Duodenal mucosa (tissue), 2 donors: ENCODE results near the gene NAB2.

Source experiments
- H3K27ac ChIP-seq: one replicate; pipeline ENCODE4 v1.7.0; 2013; ENCODE audit warnings: low read depth, low read length
- H3K27me3 ChIP-seq, 2 donors: one replicate each; pipeline ENCODE4 v1.7.0; 2013; ENCODE audit warnings: low read length in 2 of 2, control low read depth in 1 of 2; ENCODE audit not compliant: insufficient read depth in 2 of 2, control insufficient read depth in 1 of 2
- H3K36me3 ChIP-seq, 2 donors: one replicate each; pipeline ENCODE4 v1.7.0; 2013; ENCODE audit warnings: low read length in 2 of 2, control low read depth in 1 of 2; ENCODE audit not compliant: insufficient read depth in 2 of 2, control insufficient read depth in 1 of 2
- H3K4me1 ChIP-seq, 2 donors: one replicate each; pipeline ENCODE4 v1.7.0; 2013; ENCODE audit warnings: low read length in 2 of 2, control low read depth in 1 of 2; ENCODE audit not compliant: insufficient read depth in 2 of 2, control insufficient read depth in 1 of 2
- H3K4me3 ChIP-seq, 2 donors: one replicate each; pipeline ENCODE4 v1.7.0; 2013; ENCODE audit warnings: low read length in 2 of 2, low read depth in 1 of 2
- H3K9ac ChIP-seq, 2 donors: one replicate each; pipeline ENCODE4 v1.7.0; 2013; ENCODE audit warnings: low read length in 2 of 2, low read depth in 1 of 2
- H3K9me3 ChIP-seq, 2 donors: one replicate each; pipeline ENCODE4 v1.7.0; 2013; ENCODE audit warnings: low read length in 2 of 2, control low read depth in 1 of 2; ENCODE audit not compliant: control insufficient read depth in 1 of 2

The NAB2 gene

GRCh38 chr12:57088354-57089270 is at the start of gene NAB2:
Gene NAB2 (plus strand): TSS chr12:57089114. CDS start chr12:57089272, 158 bp downstream.
- H3K27me3 ChIP-seq: no peaks in the 10 kb centered on the region
- H3K9me3 ChIP-seq: no peaks in the 10 kb centered on the region
- peak within 1 kb of the TSS; percentile 97 for H3K27ac ChIP-seq
- peak within 1 kb of the TSS; percentile 79 to 89 for H3K9ac ChIP-seq
- peak within 1 kb of the TSS; percentile 84 to 86 for H3K4me3 ChIP-seq
- peaks cover 0 to 11% of the 10 kb centered on the region in 2 donors for H3K36me3 ChIP-seq
- H3K4me1 ChIP-seq: peaks cover 28 to 43% of the 10 kb centered on the region in 2 donors

GRCh38 chr12:57040211-57040610 is 48.7 kb upstream of the NAB2 start:
- H3K27me3 ChIP-seq: no peaks in the 10 kb centered on the region
- no peak overlapping the region for H3K4me3 ChIP-seq
- H3K4me1 ChIP-seq: peaks cover 0 to 4% of the 10 kb centered on the region in 2 donors
- peaks cover 55 to 93% of the 10 kb centered on the region in 2 donors for H3K36me3 ChIP-seq
- no peak overlapping the region for H3K27ac ChIP-seq
- H3K9ac ChIP-seq: no peak overlapping the region
- H3K9me3 ChIP-seq: no peaks in the 10 kb centered on the region

- H3K9me3 ChIP-seq: no peaks in the 10 kb centered on the region
- no peak overlapping the region for H3K9ac ChIP-seq
- H3K4me1 ChIP-seq: peaks cover 0 to 8% of the 10 kb centered on the region in 2 donors
- H3K4me3 ChIP-seq: no peak overlapping the region
- H3K27ac ChIP-seq: no peak overlapping the region
- peaks cover 54 to 93% of the 10 kb centered on the region in 2 donors for H3K36me3 ChIP-seq
- H3K27me3 ChIP-seq: no peaks in the 10 kb centered on the region
Observed at GRCh38 chr12:57040750-57041149, 48.2 kb upstream of the NAB2 start.

GRCh38 chr12:57042695-57043094 is 46.2 kb upstream of the NAB2 start:
- Histone ChIP-seq H3K9ac (no peak overlapping the region), H3K4me1 (peaks cover 14 to 15% of the 10 kb centered on the region in 2 donors), H3K27ac (no peak overlapping the region), H3K9me3 (no peaks in the 10 kb centered on the region), H3K4me3 (no peak overlapping the region), H3K36me3 (peaks cover 49 to 90% of the 10 kb centered on the region in 2 donors), H3K27me3 (no peaks in the 10 kb centered on the region)

- Histone ChIP-seq H3K9ac (no peak overlapping the region), H3K27me3 (no peaks in the 10 kb centered on the region), H3K9me3 (no peaks in the 10 kb centered on the region), H3K4me3 (no peak overlapping the region), H3K4me1 (peaks cover 20% of the 10 kb centered on the region in 2 donors), H3K36me3 (peaks cover 38 to 75% of the 10 kb centered on the region in 2 donors), H3K27ac (no peak overlapping the region)
Observed at GRCh38 chr12:57044468-57044867, 44.4 kb upstream of the NAB2 start.

GRCh38 chr12:57044889-57045288 is 44.0 kb upstream of the NAB2 start:
- H3K36me3 ChIP-seq: peaks cover 37 to 71% of the 10 kb centered on the region in 2 donors
- H3K4me1 ChIP-seq: peaks cover 20% of the 10 kb centered on the region in 2 donors
- no peak overlapping the region for H3K9ac ChIP-seq
- no peaks in the 10 kb centered on the region for H3K27me3 ChIP-seq
- H3K9me3 ChIP-seq: no peaks in the 10 kb centered on the region
- H3K4me3 ChIP-seq: no peak overlapping the region
- no peak overlapping the region for H3K27ac ChIP-seq

- Histone ChIP-seq H3K36me3 (peaks cover 30 to 58% of the 10 kb centered on the region in 2 donors), H3K9ac (no peak overlapping the region), H3K27me3 (no peaks in the 10 kb centered on the region), H3K4me3 (peak overlapping the region in 1 of 2 donors; percentile 93), H3K4me1 (peaks cover 21 to 29% of the 10 kb centered on the region in 2 donors), H3K9me3 (no peaks in the 10 kb centered on the region), H3K27ac (no peak overlapping the region)
Observed at GRCh38 chr12:57046086-57046791, 42.7 kb upstream of the NAB2 start.

GRCh38 chr12:57046947-57047890 is 41.7 kb upstream of the NAB2 start:
- Histone ChIP-seq H3K9me3 (no peaks in the 10 kb centered on the region), H3K36me3 (peaks cover 23 to 49% of the 10 kb centered on the region in 2 donors), H3K4me3 (peak overlapping the region; percentile 88 to 93), H3K9ac (peak overlapping the region; percentile 3 to 74), H3K27me3 (no peaks in the 10 kb centered on the region), H3K27ac (no peak overlapping the region), H3K4me1 (peaks cover 24 to 35% of the 10 kb centered on the region in 2 donors)

- no peak overlapping the region for H3K27ac ChIP-seq
- peak overlapping the region; percentile 88 to 93 for H3K4me3 ChIP-seq
Observed at GRCh38 chr12:57047981-57048380, 40.9 kb upstream of the NAB2 start.

More at GRCh38 chr12:57047981-57048380, 40.9 kb upstream of the NAB2 start:
- peaks cover 19 to 41% of the 10 kb centered on the region in 2 donors for H3K36me3 ChIP-seq
- peak overlapping the region; percentile 3 to 74 for H3K9ac ChIP-seq
- H3K4me1 ChIP-seq: peaks cover 24 to 35% of the 10 kb centered on the region in 2 donors
- no peaks in the 10 kb centered on the region for H3K9me3 ChIP-seq
- no peaks in the 10 kb centered on the region for H3K27me3 ChIP-seq
